UCSD-AML1 (cell line): ENCODE data around the gene SFT2D1.
"Not testable (repeated sequence)": the region's sequence is repeated elsewhere in the genome, so short reads cannot be mapped to it uniquely, and the experiment has no call there.

Experiments
- DNase-seq: peaks from one replicate; lab custom pipeline; 2025; ENCODE audit not compliant: unreplicated experiment; lab: John Stamatoyannopoulos, UW

The SFT2D1 gene

DNA sequence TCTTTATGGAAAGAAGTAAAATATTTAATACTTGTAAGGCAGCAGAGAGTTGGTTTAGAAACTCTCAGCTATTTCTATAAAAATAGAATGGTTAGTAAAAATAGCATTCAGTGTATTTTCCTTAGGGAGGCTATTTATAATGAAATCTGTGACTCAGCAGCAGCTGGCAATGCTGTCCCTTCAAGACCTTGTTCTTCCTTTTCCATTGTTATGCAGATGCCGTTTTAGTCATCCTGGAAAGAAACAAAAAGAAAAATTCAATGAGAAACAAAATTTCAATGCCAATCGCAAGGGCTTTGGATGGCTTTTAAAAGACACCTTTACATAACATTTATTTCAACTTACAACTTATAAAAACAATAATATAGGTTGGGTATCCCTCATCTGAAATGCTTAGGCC lies 22.9 kb upstream of the SFT2D1 start:
- no peak for DNase-seq

DNA sequence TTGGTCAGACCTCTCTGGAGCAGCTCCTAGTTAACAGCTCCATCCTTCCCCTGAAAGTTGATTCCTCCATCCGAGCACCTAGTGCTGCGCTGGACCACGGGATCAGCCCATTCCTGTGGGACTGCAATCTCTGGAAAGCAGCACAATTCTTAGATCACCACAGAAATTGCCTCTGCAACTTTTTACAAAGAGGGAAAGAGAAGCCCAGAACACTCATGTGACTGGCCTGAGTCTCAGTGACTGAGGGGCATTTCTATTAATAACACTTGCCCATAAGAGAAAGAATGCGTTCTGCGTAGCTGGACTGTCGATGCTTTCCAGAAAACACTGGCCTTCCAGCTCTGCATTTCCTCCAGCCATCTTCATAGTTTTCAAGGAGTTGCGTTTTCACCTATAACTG lies 22.1 kb upstream of the SFT2D1 start:
- no peak for DNase-seq

DNA sequence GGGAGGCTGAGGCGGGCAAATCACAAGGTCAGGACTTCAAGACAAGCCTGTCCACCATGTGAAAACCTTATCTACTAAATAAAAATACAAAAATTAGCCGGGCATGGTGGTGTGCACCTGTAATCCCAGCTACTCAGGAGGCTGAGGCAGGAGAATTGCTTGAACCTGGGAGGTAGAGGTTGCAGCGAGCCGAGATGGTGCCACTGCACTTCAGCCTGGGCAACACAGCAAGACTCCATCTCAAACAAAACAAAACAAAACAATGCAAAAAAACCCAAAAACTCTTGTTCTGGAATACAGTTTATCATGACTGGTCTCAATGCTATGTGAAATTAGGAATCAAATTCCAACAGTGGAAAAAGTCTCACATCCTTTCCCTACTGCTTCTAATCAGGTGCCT lies 20.1 kb upstream of the SFT2D1 start:
- DNase-seq = not testable (repeated sequence)

DNA sequence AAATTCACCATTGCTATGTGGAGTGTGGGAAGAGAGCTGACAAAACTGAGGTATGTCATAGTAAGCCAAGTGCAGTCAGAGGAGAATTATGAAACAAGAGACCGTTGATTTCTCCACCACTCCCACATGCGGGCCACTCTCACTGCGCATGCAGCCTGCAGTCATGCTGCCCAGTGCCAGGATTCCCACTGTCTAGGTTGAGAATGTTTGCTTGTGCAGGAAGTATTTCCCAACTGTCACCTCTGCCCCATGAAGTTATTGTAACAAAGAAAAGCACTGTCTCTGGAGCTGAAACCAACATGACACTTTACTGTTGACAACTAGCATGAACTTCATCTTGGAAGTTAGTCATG lies 18.7 kb upstream of the SFT2D1 start:
- no peak for DNase-seq

DNA sequence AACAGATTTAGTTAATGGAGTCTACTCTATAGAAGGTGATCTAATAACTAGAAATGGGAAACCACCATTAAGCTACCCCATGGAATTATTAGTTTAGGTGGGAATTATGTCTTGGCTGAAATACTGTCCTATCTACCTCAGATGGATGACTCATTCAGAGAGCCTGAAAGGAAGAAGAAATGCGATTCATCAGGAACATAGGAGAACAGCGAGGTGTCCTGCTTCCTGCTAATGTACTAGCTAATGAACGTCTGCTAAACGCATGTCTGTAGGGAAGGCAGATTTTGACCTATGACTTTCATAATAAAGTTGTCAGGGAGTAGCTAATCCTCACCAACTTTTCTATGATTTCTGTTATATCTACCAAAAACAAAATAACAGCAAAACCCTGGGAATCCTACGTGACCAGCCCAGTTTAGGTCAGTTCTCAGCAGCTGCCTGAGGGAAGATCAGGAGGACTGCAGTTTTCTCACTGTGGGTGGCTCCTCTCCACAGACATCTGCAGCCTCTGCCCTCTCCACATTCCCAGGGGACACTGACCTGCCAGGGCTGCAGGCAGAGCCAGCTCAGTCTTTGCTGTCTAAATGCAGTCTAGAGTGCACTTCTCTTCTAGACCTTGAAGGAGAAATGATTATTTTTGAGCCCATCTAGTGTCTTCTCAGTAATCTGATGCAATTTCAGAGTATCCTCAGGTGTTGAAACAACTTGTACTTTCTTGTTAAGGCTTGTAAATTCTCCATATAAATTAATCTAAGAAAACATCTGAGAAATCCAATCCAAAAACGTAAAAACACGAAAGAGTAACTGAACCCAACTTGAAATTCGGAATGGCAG lies 18.1 kb upstream of the SFT2D1 start:
- DNase-seq = no peak

DNA sequence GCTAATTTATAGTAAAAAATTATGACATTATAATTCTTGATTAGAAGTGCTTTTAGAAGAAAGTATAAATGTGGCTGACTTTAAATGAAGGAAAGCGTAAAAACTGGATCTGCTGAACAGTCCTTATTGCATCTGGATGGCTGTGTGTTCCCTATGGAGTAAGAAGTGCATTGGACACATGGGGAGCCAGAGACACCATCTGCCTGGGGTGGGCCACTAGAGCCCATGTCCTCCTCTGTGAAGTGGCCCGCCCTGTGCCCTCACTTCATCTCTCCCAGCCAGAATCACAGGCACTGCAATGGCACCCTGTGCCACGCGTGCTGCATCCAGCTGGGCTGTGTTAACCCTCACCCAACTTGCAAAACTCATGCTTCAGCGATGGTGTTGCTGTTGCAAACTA lies 13.2 kb upstream of the SFT2D1 start:
- DNase-seq = no peak

DNA sequence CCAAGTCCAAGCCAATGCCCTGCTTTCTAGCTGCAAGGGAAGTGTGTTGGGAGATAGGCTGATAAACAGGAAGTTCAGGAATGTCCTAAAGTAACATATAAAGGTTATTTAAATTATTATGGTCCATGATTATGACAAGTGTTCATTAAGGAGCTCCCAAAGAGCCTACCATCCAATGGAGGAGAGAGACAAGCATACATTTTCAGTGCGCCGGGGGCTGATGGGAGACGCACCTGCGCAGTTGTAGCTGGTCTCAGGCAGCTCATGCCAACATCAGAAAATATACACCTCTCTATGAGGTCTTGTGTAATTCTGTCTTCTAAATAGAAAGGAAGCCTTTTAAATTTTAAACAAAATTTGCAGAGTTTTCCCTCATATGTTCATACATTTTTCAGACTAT lies 12.6 kb upstream of the SFT2D1 start:
- no peak for DNase-seq

DNA sequence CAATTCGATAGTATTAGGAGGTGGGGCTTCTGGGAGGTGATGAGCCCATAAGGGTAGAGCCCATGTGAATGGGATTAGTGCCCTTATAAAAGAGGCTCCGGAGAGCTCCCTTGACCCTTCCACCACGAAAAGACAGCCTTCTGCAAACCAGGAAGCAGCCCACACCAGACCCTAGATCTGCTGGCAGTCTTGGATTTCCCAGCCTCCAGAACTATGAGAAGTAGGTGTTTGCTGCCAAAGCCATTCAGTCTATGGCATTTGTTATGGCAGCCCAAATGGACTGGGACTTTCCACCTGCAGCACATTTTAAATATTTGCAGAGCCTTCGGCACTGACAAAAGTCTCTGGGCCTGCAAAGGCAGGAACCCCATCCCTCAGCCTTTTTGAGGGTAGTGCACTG lies 11.8 kb upstream of the SFT2D1 start:
- DNase-seq = no peak

DNA sequence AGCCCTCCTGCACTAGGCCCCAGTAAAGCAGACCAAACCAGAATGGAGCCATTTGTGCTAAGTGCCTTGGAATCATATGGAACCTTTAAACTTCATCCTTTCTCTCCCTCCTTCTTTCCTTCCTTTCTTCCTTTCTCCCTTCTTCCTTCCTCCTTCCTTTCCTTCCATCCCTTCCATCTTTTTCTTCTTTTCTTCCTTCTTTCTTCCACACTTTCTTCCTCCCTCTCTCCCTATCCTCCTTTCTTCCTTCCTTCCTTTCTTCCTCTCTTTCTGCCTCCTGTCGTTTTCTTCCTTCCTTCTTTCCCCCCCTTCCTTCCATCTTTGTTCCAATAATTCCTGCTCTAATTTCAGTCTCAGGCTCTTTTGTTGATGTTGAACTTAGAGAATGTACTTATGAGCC lies 11.2 kb upstream of the SFT2D1 start:
- DNase-seq = no peak

DNA sequence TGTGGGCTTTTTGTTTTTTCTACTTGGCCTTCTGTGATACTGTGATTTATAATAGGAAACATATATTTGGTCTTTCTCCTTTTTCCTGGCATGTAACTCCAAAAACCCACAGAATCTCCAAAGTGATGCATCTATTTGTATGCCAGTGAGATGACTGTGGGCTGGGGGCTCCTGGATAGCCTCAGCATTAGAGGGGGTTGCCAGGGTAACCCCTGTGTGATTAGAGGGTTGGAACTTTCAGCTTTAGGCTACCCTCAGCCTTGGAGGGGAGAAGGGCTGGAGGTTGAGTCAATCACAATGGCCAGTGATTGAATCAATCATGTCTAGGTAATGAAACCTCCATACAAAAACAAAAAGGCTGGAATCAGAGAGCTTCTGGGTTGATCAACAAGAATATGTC lies 10.6 kb upstream of the SFT2D1 start:
- DNase-seq = no peak

DNA sequence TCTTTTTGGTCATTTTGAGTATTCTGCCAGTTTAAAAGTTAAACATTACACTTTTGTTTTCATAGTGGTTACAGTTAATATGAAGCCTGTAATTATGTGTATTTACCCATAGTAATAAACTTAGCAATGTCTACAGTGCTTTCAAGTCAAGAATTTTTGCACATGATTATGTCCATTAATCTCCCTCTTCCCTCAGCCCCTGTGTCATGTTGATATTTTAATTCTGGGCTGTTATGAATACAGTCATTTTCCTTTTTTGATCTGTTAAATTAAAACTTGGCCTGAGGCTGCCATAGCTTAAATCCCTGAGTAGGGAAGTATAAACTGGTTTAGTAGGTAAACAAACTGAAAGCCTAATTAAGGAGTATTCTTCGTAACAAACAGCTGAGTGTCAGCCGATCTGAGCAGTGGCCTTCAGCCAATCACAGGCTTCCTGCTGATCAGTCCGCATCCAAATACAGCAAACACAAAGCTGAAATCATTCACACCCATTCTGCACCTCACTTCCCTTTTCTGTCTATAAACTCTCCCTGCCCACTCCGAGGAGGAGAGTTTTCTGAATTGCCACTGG lies 9.5 kb upstream of the SFT2D1 start:
- no peak for DNase-seq

DNA sequence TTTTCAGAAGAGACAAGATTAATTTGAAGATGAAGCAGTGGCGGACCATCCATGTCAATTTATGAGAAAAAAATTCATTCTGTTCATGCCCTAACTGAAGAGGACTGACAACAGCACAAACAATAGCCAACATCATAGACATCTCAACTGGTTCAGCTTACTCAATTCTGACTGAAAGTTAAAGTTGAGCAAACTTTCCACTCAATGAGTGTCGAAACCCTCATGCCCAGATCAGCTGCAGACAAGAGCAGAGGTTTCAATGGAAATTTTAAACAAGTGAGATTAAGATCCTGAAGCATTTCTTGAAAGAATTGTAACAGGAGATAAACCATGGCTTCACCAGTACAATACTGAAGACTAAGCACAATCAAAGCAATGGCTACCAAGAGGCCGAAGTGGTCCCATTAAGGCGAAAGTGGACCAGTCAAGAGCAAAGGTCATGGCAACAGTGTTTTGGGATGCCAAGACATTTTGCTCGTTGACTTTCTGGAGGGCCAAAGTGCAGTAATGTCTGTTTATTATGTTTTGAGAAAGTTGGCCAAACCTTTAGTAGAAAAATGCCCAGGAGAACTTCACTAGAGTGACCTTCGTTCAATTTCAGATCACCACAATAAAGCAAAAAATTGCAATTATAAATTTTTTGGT lies 6.1 kb upstream of the SFT2D1 start:
- DNase-seq = no peak

DNA sequence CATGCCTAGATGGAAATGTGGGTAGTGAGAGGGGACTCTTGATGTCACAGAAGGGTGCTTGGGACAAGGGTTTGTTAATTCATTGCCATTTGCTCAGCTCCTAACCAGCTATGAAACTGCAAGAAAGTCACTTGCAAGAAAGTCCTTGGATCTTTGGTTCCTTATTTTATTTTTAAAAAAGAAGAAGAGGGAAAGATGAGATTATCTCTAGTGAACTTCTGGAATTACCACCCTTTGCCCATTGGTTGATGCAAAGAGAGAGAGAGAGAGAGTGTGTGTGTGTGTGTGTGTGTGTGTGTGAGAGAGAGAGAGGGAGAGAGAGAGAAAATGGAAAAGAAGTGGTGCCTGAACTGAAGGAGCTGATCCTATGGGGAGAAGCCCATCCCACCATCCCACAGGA lies 4.6 kb upstream of the SFT2D1 start:
- no peak for DNase-seq

DNA sequence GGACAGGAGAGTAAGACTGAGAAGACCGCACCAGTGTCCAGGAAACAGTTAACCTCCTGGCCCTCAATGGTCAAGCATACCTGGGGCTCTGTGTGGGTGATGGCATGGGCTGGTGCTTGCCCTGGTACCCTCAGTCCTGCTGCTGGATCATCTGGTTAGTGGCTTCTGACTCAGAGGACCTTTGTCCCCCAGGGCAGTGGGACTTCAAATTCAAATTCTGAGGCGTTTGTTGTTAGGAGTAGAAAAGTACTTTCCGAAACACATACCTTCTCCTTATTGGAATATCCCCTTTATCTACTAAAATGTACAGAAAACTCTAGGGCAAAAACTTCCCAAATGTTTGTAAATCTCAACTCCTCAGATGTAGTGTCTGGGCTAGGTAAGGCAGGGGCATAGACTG lies 4.1 kb upstream of the SFT2D1 start:
- no peak for DNase-seq

DNA sequence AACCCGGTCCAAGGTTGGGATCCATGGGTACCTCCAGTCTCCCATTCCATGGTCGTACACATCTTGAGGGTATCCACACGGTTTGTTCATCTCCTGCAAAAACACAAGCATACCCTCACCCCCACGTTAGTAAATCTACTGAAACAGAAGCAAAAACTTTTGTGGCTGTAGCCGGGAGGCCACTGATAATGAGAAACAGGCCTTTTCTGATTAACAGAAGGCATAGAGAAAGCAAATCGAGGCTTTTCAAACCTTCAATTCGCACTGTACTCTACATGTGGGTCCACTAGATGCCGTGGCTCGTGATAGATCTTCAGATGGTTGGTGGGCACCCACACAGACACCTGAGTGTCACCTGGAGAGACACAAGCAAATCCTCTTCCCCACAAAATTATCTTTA lies 3.3 kb upstream of the SFT2D1 start:
- not testable (repeated sequence) for DNase-seq

DNA sequence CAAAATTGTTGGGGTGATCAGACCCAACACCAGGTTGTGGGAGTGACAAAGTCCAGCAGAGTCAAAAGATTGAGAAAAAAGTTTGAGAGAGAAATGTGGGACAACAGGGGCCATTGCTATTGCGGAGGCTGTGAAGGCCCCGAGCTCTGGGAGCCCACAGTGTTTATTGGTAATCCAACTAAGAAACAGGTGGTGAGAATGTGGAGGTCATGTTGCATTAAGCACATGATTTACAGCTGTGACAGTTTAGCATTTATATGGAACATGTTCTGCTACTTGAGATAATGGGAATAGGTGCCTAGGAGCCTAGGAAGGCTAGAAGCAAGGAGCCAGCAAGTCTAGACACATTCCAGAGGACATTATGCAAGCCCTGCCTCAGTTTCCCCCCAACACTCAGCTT lies 2.6 kb upstream of the SFT2D1 start:
- not testable (repeated sequence) for DNase-seq

DNA sequence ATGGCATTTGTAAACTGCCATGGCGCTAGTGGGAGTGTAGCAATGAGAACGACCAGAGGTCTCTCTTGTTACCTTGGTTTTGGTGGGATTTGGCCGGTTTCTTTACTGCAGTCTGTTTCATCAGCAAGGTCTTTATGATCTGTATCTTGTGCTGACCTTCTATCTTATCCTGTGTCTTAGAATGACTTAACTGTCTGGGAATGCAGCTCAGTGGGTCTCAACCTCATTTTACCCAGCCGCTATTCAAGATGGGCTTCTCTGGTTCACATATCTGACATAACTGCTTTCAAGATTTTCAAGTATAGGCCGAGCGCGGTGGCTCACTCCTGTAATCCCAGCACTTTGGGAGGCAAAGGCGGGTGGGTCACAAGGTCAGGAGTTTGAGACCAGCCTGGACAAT lies 1.9 kb upstream of the SFT2D1 start:
- DNase-seq = no peak

DNA sequence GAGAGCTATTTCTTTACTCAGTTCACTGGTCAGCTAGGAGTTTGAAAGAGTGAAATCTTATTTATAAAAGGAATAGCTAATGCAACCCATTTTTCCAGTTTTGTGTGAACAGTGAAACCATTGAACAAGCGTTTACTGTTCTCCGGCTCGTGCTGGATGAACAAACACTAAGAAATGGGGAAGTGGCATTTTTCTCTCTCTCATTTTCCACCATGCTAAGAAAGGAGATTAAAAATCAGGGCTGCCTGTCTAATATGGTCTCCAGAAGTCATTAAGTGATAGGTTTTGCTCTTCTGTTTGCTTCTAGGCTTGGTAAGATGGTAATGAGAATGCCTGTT lies 774 bp upstream of the SFT2D1 start:
- no peak for DNase-seq

DNA sequence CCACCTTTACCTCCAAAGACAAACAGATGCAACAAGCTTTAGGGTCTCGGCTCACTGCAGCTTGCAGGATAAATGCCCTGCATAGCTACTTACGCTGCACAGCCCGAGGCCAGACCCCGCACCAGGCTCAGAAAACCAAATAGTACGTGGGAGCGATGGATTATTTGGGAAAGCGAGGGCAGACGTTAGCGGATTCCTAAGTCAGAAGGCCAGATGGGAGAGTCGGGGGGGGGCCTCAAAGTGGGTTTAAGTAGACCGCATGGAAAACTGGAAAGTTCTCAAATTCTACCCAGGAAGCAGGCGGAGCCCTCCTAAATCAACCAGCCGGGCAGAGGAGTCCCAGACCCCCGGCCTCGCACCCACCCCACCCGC lies 382 bp downstream of the SFT2D1 start:
- DNase-seq = no peak

DNA sequence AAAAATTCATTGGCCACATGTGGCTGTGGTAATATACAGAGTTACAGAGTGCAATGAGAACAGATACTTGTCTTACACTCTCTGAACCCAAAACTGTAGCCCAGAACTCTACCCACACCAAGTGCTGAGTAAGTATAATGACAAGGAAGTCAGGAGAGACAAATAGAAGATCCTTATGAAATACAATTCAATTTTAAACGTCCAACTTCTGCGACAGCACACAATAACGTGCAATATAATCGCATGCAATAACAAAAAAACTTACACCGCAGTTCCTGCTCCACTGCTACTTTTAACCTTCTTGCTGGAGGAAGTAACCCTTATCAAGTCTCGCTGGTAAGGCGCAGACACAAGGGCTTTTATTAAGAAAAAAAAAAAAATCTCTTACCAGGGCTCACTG lies 881 bp downstream of the SFT2D1 start:
- DNase-seq = no peak

DNA sequence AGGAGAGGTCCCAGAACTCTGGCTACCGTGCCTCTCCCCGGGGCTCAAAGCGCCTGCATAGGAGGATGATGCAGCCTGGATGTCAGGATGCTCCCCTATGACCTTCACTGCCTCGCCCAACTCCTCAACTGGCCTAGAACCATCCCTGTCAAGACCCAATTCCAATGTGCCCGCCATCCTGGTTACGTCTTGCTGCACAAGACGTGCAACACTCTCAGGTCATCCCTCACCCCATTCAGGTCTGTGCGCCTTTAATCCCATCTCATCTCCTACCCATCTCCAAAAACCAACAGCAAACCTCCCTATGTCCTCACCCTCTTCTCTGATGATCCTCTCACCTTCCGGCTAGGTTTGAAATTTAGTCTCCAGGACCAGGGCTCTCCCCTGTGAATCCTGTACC lies 3.5 kb downstream of the SFT2D1 start:
- no peak for DNase-seq

DNA sequence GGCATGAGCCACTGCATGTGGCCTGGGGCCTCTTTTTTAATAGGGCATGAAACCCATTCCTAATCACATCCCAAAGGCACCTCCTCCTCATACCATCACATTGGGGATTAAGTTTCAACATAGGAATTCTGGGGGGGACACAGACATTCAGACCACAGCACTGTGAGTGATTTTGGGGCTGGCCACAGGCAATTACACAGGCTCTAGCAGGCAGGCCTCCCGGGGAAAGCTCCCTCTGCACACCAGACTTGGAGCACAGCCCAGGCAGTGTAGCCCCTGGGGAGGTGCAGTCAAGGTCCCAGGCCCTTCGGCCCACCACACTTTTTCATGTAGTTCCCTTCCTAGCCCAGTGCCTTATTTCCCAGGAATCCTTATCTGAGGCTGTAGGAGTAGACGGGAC lies 5.5 kb downstream of the SFT2D1 start:
- no peak for DNase-seq
